HepG2 (cell line): ENCODE data around the gene GPRIN1. TPM values are rescaled to one million over a fixed set of nuclear protein-coding genes. Genes with fewer than 3 reads are reported as not detected.

Experiments
- ADNP ChIP-seq: sonication (generic); formaldehyde crosslinking; IDR thresholded peaks from 2 replicates; pipeline ENCODE4 v1.4.0; 2020; ENCODE audit warnings: missing genetic modification reagents
- CENPT ChIP-seq: sonication (generic); formaldehyde crosslinking; IDR thresholded peaks from 2 replicates; pipeline ENCODE4 v1.8.0; 2022; ENCODE audit warnings: low read depth, mild to moderate bottlenecking, moderate library complexity, missing genetic modification reagents
- ELF1 ChIP-seq: sonication (generic); formaldehyde crosslinking; IDR thresholded peaks from 2 replicates; pipeline ENCODE4 v1.4.0; 2020; ENCODE audit warnings: missing genetic modification reagents
- FOXJ3 ChIP-seq: sonication (generic); formaldehyde crosslinking; IDR thresholded peaks from 2 replicates; pipeline ENCODE4 v1.4.0; 2020; ENCODE audit warnings: missing genetic modification reagents, mild to moderate bottlenecking, borderline replicate concordance
- IKZF4 ChIP-seq: sonication (generic); formaldehyde crosslinking; IDR thresholded peaks from 2 replicates; pipeline ENCODE4 v1.5.1; 2020; ENCODE audit warnings: borderline replicate concordance, mild to moderate bottlenecking, low read depth, missing genetic modification reagents; ENCODE audit errors: not compliant biosample characterization
- JARID2 ChIP-seq: sonication (generic); formaldehyde crosslinking; IDR thresholded peaks from 2 replicates; pipeline ENCODE4 v1.8.1; 2023; ENCODE audit warnings: missing genetic modification reagents, inconsistent platforms; ENCODE audit not compliant: insufficient replicate concordance
- POLR2AphosphoS2 ChIP-seq: IDR thresholded peaks from 2 replicates; pipeline ENCODE4 v1.6.1; 2011; ENCODE audit warnings: low read depth, low read length, improper control_type of control experiment
- TRAFD1 ChIP-seq: sonication (generic); formaldehyde crosslinking; IDR thresholded peaks from 2 replicates; pipeline ENCODE4 v1.5.1; 2020; ENCODE audit warnings: missing genetic modification reagents, mild to moderate bottlenecking, borderline replicate concordance
- U2AF2 ChIP-seq: fragments of 200-400 bp; formaldehyde crosslinking; IDR thresholded peaks from 2 replicates; pipeline ENCODE4 v1.6.1; 2017; ENCODE audit warnings: low read depth, mild to moderate bottlenecking, low read length
- ZNF343 ChIP-seq: sonication (generic); formaldehyde crosslinking; IDR thresholded peaks from 2 replicates; pipeline ENCODE4 v1.4.0; 2020; ENCODE audit warnings: mild to moderate bottlenecking, missing genetic modification reagents
- ZNF614 ChIP-seq: IDR thresholded peaks from 2 replicates; pipeline ENCODE4 v1.6.1; 2018; ENCODE audit warnings: missing biosample characterization, missing genetic modification reagents, inconsistent platforms, borderline replicate concordance
- ZNF687 ChIP-seq: sonication (generic); formaldehyde crosslinking; IDR thresholded peaks from 2 replicates; pipeline ENCODE4 v1.5.1; 2020; ENCODE audit warnings: mild to moderate bottlenecking, missing genetic modification reagents, moderate library complexity
- polyA plus RNA-seq, 8 experiments: library from polyadenylated mRNA; depleted of rRNA in 3 of 8; stranded (reverse) in 7 of 8; unstranded in 1 of 8; fragments of >200 nt; fragmentation: Illumina TruSeq in 4 of 8; extraction: Trizol in 4 of 8; gene quantifications; 2 replicates each; pipeline versions ENCODE4 v1.2.1 to v1.2.3, GENCODE V29; 2011 to 2016; ENCODE audit warnings: low read depth in 4 of 8, missing spikeins in 1 of 8, mixed read lengths in 1 of 8; ENCODE audit not compliant: insufficient read depth in 1 of 8
- total RNA-seq, 5 experiments: library from RNA; depleted of rRNA; stranded (reverse); fragments of >200 nt; fragmentation: Illumina TruSeq; extraction: Trizol; gene quantifications; 2 replicates each; pipeline ENCODE4 v1.2.3, GENCODE V29; 2016; ENCODE audit warnings: low read depth in 1 of 5
- TF ChIP-seq, protein P1 (sequence below): sonication (generic); formaldehyde crosslinking; IDR thresholded peaks from 2 replicates; pipeline ENCODE4 v1.5.0; 2020; ENCODE audit warnings: mild to moderate bottlenecking, missing genetic modification reagents, borderline replicate concordance
- TF ChIP-seq, protein P2 (sequence below): sonication (generic); formaldehyde crosslinking; IDR thresholded peaks from 2 replicates; pipeline ENCODE4 v1.8.1; 2023; ENCODE audit warnings: mild to moderate bottlenecking, missing genetic modification reagents, borderline replicate concordance
- TF ChIP-seq, protein P3 (sequence below): IDR thresholded peaks from 2 replicates; pipeline ENCODE4 v1.6.1; 2016; ENCODE audit warnings: mild to moderate bottlenecking, missing biosample characterization, missing genetic modification reagents

GPRIN1 gene
- total and polyA plus RNA-seq, 2 of the 13 experiments (the other 11 are each of a cell fraction or from before 2014, with no cell fraction given): 0.32 to 2.0 TPM

DNA sequence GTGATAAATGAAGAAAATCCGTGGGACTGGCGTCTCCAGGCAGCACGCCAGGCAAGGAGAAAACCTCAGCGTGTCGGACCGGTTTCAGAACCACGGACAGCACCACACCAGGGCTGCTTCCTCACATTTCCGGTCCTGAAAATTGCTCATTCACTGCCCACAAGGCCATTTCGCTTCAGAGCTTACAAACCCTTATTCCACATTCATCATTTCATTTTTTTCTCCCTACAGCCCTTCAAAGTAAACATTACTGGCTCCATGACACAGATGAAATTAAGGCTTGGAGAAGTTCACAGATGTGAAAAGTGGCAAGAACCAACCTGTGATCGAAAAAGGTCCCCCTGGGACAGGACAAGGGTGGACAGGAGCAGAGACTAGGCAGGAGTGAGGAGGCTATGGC, 1.5 kb upstream of the GPRIN1 start (continued):
- TF ChIP-seq, protein P1, sequence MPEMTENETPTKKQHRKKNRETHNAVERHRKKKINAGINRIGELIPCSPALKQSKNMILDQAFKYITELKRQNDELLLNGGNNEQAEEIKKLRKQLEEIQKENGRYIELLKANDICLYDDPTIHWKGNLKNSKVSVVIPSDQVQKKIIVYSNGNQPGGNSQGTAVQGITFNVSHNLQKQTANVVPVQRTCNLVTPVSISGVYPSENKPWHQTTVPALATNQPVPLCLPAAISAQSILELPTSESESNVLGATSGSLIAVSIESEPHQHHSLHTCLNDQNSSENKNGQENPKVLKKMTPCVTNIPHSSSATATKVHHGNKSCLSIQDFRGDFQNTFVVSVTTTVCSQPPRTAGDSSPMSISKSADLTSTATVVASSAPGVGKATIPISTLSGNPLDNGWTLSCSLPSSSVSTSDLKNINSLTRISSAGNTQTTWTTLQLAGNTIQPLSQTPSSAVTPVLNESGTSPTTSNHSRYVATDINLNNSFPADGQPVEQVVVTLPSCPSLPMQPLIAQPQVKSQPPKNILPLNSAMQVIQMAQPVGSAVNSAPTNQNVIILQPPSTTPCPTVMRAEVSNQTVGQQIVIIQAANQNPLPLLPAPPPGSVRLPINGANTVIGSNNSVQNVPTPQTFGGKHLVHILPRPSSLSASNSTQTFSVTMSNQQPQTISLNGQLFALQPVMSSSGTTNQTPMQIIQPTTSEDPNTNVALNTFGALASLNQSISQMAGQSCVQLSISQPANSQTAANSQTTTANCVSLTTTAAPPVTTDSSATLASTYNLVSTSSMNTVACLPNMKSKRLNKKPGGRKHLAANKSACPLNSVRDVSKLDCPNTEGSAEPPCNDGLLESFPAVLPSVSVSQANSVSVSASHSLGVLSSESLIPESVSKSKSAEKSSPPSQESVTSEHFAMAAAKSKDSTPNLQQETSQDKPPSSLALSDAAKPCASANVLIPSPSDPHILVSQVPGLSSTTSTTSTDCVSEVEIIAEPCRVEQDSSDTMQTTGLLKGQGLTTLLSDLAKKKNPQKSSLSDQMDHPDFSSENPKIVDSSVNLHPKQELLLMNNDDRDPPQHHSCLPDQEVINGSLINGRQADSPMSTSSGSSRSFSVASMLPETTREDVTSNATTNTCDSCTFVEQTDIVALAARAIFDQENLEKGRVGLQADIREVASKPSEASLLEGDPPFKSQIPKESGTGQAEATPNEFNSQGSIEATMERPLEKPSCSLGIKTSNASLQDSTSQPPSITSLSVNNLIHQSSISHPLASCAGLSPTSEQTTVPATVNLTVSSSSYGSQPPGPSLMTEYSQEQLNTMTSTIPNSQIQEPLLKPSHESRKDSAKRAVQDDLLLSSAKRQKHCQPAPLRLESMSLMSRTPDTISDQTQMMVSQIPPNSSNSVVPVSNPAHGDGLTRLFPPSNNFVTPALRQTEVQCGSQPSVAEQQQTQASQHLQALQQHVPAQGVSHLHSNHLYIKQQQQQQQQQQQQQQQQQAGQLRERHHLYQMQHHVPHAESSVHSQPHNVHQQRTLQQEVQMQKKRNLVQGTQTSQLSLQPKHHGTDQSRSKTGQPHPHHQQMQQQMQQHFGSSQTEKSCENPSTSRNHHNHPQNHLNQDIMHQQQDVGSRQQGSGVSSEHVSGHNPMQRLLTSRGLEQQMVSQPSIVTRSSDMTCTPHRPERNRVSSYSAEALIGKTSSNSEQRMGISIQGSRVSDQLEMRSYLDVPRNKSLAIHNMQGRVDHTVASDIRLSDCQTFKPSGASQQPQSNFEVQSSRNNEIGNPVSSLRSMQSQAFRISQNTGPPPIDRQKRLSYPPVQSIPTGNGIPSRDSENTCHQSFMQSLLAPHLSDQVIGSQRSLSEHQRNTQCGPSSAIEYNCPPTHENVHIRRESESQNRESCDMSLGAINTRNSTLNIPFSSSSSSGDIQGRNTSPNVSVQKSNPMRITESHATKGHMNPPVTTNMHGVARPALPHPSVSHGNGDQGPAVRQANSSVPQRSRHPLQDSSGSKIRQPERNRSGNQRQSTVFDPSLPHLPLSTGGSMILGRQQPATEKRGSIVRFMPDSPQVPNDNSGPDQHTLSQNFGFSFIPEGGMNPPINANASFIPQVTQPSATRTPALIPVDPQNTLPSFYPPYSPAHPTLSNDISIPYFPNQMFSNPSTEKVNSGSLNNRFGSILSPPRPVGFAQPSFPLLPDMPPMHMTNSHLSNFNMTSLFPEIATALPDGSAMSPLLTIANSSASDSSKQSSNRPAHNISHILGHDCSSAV (CRISPR knock-in tag): no peak
- TF ChIP-seq, protein P2, sequence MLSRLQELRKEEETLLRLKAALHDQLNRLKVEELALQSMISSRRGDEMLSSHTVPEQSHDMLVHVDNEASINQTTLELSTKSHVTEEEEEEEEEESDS: no peak
- TF ChIP-seq ELF1 (CRISPR knock-in tag) (peak; percentile 59), IKZF4 (CRISPR knock-in tag) (no peak), POLR2AphosphoS2 (no peak), CENPT (CRISPR knock-in tag) (no peak), ZNF343 (no peak), ZNF614 (CRISPR knock-in tag) (peak; percentile 40; the same call in 1 of the 2 replicates), JARID2 (CRISPR knock-in tag) (no peak), ADNP (CRISPR knock-in tag) (no peak), U2AF2 (no peak), ZNF687 (no peak), FOXJ3 (no peak), TRAFD1 (CRISPR knock-in tag) (no peak)
- TF ChIP-seq, protein P3, sequence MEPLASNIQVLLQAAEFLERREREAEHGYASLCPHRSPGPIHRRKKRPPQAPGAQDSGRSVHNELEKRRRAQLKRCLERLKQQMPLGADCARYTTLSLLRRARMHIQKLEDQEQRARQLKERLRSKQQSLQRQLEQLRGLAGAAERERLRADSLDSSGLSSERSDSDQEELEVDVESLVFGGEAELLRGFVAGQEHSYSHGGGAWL (CRISPR knock-in tag): peak; percentile 66; the same call in 1 of the 2 replicates
